GM19468 (cell line): ENCODE results near the gene PPM1D.
"Not testable (repeated sequence)": the region's sequence is repeated elsewhere in the genome, so short reads cannot be mapped to it uniquely, and the experiment has no call there.

Experiments used
- ATAC-seq: cut with Tn5 transposase; IDR thresholded peaks from one replicate; pipeline ENCODE4 v1.9.1; 2021; ENCODE audit warnings: mild to moderate bottlenecking, moderate library complexity, moderate number of reproducible peaks; ENCODE audit not compliant: unreplicated experiment; ENCODE audit errors: extremely low read depth

Gene PPM1D

DNA sequence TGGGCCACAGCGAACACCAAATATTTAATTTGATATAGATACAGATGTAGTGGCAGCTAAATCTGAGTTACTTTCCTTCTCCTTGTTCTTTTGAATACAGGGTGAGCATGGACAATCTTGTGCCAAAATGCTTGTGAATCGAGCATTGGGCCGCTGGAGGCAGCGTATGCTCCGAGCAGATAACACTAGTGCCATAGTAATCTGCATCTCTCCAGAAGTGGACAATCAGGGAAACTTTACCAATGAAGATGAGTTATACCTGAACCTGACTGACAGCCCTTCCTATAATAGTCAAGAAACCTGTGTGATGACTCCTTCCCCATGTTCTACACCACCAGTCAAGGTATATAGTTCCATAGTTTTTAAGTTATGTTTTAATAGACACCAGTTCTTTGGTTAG, 56.5 kb downstream of the PPM1D start:
- no peak for ATAC-seq

DNA sequence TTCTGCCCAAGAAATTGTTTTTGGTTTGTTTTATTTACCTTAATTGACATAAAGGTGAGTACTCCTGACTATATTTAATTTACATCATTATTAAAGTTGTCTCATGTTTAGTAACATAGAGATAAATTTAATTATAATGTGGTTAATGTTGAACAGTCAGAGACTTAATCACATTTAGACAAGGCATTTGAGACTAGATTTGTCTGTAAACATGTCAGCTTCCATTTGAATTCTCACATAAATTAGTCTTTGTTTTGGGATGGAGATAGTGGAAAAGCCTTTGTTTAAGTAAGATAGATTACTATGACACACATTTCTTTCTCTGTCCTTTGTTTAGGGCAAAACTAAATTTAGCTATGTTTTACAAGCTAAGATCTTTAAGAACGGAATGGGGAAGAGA, 59.2 kb downstream of the PPM1D start:
- ATAC-seq, result no peak

DNA sequence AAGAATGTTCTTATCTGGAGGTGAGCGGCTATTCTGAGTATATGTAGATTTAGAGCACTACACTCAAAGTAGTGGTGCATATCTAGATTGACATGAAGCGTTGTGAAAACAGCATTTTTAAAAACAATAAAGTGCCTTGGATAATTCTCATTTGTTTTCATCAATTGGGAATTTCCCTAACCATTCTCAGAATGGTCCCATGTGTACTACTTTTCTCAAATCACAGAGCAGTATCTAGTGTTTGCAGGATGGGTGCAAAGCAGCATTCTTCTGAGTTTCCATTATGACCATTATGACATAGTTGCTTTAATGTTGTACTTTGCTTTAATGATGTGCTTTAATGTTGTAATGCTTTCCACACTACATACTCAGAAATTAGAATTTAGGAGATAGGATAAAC, 61.5 kb downstream of the PPM1D start:
- ATAC-seq, result no peak

DNA sequence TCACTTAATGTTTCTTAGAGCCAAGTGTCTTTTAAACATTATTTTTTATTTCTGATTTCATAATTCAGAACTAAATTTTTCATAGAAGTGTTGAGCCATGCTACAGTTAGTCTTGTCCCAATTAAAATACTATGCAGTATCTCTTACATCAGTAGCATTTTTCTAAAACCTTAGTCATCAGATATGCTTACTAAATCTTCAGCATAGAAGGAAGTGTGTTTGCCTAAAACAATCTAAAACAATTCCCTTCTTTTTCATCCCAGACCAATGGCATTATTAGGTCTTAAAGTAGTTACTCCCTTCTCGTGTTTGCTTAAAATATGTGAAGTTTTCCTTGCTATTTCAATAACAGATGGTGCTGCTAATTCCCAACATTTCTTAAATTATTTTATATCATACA, 64.0 kb downstream of the PPM1D start:
- ATAC-seq, result no peak

DNA sequence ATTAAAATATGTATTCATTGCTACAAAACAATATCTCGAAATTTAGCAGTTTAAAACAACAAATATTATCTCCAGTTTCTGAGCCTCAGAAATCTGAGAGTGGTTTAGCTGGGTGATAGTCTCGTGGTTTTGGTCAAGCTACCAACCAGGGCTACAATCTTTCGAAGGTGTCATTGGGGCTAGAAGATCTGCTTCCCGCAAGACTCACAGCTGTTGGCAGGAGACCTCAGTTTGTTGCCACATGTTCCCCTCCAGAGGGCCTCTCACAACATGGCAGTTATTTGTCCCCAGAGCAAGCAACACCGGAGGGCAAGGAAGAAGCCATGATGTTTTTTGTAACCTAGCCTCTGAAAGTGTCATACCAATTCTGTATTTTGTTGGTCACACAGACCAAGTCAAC, 65.6 kb downstream of the PPM1D start:
- ATAC-seq, result no peak

DNA sequence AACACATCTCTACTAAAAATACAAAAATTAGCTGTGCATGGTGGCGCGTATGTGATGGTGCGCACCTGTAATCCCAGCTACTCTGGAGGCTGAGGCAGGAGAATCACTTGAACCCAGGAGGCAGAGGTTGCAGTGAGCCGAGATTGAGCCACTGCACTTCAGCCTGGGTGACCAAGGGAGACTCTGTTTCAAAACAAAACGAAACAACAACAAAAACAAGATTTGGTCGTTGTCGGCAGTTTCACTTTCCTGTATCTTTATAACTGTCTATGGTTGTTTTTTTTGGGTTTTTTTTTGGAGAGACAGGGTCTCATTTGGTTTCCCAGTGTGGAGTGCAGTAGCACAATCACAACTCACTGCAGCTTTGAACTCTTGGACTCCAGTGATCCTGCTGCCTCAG, 68.7 kb downstream of the PPM1D start:
- ATAC-seq, result not testable (repeated sequence)

DNA sequence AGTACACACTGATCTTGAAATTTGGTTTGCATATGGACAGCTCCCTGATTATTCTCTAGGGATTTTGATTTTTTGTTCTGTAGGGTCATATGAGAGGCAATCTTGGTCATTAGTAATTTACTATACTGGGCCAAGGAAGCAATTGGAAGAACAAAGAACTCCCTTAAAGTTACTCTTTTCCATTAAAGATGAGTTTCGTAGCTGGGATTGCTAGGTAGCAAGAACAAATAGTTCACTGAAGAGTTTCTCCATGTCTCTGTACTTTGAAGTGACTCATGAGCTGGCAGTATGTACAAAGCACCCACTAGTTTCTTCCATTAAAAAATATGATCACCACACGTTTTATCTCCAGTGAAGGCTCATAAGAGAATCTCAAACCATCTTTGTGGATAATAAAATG, 71.5 kb downstream of the PPM1D start:
- ATAC-seq, result no peak

DNA sequence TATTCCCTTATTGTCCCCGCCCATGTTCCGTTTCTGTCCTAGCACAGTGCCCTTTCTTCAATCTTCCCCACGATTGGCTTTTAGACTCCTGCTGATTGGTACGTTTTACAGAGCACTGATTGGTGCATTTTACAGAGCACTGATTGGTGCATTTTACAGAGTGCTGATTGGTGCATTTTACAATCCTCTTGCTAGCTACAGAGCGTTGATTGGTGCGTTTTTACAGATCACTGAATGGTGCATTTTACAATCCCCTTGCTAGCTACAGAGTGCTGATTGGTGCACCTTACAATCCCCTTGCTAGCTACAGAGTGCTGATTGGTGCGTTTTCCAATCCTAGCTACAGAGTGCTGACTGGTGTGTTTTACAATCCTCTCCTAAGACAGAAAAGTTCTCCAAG, 74.6 kb downstream of the PPM1D start:
- ATAC-seq, result not testable (repeated sequence)

DNA sequence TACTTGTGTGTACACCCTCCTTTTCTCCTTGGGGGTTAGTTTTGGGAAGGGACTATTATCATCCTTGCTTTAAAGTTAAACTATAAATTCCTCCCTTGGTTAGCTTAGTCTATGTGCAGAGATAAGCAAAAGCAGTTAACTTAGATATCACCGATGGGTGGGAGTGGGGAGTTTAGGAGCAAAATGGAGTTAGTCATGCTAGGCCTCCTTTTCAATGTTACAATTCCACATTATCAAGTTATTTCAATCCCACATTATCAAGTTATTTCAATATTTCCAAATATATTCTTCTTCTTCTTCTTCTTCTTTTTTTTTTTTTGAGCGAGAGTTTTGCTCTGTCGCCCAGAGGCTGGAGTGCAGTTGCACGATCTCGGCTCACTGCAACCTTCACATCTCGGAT, 76.0 kb downstream of the PPM1D start:
- no peak for ATAC-seq

DNA sequence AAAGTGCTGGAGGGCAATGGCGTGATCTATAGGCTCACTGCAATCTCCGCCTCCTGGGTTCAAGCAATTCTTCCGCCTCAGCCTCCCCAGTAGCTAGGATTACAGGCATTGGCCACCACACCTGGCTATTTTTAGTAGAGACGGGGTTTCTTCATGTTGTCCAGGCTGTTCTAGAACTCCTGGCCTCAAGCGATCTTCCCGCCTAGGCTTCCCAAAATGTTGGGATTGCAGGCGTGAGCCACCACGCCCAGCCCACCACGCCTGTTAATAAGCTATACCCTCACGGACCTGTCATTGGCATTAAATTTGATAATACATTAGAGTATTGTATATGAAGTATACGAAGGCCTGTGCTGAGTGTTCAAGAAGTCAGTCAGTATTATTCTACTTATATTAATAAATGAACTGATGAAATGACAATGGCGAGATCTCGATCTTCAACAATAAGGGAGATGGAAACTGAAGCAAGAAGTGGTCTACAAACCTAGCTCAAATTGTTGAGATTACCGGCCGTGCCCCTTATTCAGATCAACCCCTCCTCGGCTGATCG, 76.8 kb downstream of the PPM1D start:
- no peak for ATAC-seq

DNA sequence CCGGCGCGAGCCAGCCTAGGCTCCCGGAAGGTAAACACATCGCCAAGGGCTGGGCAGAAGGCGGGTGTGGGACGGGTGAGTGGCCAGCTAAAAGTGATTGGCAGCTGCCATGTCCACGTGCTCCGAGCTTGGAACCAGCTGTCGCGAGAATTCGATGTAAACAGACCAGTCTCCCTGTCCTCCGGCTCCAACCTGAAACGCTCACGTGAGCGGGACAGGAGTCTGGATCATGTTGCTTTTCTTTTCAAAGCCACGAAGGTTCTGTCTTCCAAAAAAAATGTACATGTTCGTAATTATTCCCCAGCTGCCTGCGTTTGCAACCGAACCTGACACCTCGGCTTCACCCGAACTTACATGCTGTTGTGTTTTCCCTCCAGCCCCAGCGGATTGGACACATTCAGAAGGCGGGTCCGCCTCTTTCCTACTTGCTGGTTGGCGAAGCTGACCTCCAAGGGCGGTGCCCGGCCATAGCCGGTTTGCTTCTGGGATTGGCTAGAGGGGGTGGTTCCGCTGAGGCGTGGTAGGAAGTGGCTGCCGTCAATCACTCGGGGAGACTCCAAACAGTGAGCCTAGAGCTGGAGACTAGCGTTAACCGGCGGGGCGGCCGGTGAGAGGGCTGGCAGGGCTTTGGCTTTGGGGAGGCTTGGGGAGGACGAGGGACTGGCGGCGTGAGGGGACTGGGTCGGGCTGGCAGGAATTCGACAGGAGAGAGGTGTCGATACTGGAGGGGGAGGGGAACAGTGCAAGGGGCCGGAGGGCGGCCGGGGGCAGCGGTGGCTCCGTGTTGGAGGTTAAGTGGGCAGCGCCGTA, 77.5 kb downstream of the PPM1D start, which contains the start of gene BCAS3:
Gene BCAS3 (plus strand): TSS at position 544 of the 810 bp plus-strand sequence.
- peak; percentile 97 for ATAC-seq

DNA sequence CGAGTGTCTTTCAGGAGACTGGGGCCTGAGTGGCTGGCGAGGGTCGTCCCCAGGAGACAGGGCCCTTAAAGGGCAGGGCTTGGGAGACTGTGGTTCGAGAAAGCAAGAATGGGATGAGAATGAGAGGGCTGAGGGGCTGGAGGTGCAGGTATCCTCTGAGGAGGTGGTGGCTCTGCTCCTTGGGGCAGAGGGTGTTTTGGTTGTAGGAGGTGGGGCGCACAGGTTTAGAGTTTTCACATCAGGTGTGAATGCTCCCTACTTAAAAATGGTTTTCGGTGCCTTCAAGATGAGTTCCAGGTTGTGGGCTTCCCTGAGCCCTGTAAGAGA, 78.1 kb downstream of the PPM1D start:
- ATAC-seq, result no peak

DNA sequence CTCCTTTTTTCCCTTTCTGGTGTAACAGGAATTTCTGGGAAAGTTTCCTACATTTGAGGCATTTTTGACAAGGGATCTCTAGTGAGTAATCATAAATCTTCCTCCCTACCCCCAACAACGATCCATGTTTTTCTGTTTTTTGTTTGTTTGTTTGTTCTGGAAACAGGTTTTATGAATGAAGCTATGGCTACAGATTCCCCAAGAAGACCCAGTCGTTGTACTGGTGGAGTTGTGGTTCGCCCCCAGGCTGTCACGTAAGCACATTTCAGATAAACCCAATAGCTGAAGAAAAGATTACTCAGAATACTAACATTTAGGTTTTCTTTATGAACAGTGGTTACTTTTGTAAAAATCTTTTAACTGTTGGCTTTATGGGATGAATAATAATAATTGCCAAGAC, 79.3 kb downstream of the PPM1D start:
- ATAC-seq, result no peak

DNA sequence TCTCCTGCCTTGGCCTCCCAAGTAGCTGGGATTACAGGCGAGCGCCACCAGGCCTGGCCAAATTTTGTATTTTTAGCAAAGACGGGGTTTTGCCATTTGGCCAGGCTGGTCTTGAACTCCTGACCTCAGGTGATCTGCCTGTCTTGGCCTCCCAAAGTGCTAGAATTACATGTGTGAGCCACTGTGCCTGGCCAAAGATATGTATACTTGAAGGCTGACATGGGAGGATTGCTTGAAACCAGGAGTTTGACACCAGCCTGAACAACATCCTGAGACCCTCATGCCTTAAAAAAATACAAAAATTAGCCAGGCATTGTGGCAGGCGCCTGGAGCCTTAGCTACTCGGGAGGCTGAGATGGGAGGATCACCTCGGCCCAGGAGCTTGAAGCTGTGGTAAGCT, 80.8 kb downstream of the PPM1D start:
- ATAC-seq, result no peak

DNA sequence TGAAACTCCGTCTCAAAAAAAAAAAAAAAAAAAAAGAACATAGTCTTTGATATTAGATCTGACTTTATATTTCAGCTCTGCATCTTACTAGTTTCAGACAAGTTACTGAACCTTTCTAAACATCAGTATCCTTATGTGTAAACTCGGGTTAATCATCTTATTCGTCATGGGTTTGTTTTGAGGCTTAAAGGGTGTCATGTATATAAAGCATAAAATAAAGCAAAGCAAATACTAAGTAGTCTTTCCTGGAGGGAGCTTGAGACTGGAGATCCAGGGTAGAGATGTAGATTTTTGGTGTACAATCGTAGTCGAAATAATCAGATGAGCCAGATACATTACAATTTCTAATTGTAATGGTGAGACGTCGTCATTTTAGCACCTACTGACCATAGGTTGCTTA, 85.4 kb downstream of the PPM1D start:
- ATAC-seq, result no peak

DNA sequence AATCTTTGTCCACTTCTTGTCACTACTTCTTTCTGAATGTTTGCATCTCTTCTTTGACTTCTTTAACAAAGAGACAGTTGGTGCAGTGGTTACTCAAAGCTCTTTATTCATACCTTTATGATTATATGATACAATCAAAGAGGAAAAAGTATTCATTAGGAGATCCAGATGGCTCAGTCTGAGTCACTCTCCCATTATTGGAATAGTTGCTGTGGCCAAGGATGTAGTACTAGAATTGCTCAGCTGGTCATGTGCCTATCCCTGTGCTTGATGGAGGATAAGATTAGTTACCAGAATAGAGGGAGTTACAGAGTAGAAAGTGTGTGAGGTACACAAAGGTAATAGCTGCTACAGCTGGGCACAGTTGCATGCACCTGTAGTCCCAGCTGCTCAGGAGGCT, 96.0 kb downstream of the PPM1D start:
- ATAC-seq, result no peak

DNA sequence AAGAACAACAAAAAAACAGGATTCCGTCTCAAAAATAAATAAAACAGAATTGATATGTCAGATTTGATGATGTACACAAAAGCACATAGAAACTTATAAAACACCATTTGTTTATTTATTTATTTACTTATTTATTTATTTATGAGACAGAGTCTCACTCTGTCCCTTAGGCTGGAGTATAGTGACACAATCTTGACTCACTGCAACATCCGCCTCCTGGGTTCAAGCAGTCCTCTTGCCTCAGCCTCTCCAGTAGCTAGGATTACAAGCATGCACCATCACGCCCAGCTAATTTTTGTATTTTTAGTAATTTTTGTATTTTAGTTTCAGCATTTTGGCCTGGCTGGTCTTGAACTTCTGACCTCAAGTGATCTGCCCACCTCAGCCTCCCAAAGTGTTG, 99.1 kb downstream of the PPM1D start:
- ATAC-seq, result no peak

DNA sequence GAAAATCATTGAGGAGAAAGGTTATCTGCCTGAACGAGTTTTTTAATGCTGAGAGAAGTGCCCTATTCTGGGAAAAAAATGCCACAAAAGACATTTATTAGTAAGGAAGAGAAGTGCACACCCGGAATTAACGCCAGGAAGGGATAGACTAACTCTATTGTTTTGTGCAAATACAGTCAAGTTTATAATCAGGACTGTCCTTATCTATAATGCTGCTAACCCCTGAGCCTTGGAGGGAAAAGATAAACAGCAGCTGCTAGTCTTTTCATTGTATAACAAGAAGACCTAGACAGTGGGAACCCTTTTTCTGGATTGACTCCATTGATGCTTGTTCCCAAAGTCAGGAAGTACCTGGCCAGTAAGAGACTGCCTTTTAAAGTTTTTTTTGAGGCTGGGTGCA, 104.2 kb downstream of the PPM1D start:
- no peak for ATAC-seq

DNA sequence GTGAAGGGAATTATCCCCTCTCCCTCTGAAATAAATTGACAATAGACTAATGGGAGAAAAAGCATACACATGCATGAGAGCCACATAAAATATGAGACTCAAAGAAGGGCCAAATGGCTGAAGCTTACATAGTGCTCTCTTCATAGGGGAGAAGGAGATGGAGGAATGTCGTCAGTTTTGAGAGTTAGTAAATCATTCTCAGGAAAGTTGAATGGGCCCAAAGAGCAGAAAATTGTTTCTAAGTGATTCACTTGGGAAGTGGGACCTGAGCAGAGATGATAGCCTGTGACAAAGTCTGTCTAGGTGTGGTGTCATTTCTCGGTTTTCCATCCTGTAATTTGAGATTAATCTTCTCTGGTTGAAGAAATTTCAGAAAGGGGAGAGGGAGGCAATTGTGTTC, 112.7 kb downstream of the PPM1D start:
- ATAC-seq, result no peak

DNA sequence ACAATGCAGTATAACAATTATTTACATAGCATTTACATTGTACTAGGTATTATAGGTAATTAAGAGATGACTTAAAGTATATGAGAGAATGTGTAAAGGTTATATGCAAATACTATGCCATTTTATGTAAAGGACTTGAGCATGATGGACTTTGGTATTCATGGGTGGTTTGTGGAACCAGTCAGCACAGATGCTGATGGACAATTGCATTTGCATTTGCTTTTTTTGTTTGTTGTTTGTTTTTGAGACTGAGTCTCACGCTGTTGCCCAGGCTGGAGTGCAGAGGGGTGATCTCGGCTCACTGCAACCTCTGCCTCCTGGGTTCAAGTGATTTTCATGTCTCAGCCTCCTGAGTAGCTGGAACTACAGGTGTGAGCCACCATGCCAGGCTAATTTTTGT, 113.6 kb downstream of the PPM1D start:
- ATAC-seq, result no peak
